OCI-LY7 (cell line): ENCODE measurements around the gene MAPK14. TPM values are rescaled to one million over a fixed set of nuclear protein-coding genes. Genes with fewer than 3 reads are reported as not detected.

ENCODE experiments used
- BruUV-seq: library from RNA; stranded (reverse); fragments of 400-500 nt; replicated peaks from 2 replicates; lab custom pipeline; 2021; lab: Mats Ljungman, UMichigan
- CTCF ChIA-PET: fragments of 300-600 bp; sonication (Branson Sonifier 250); formaldehyde crosslinking; loops from one replicate; lab custom pipeline; 2022; ENCODE audit warnings: antibody characterized with exemption; ENCODE audit not compliant: unreplicated experiment; lab: Charles Lee
- POLR2A ChIA-PET: fragments of 300-600 bp; sonication (Branson Sonifier 250); formaldehyde crosslinking; loops from one replicate; lab custom pipeline; 2022; ENCODE audit warnings: antibody characterized with exemption; lab: Charles Lee
- DNase-seq: peaks from one replicate; pipeline ENCODE4 v3.0.0-alpha.2; 2015; ENCODE audit warnings: low spot score
- H2AFZ ChIP-seq: fragments of 200-600 bp; sonication (generic), shearing (Covaris generic); 2 replicates; pipeline ENCODE4 v1.6.1; 2014; ENCODE audit warnings: mild to moderate bottlenecking, antibody characterized with exemption, low read length, moderate library complexity
- H3K27ac ChIP-seq: fragments of 200-600 bp; sonication (generic); 2 replicates; pipeline ENCODE4 v1.5.1; 2014; ENCODE audit warnings: mixed run types, low read depth, mild to moderate bottlenecking, moderate library complexity, low read length, inconsistent platforms; ENCODE audit not compliant: poor library complexity, severe bottlenecking
- H3K36me3 ChIP-seq: fragments of 200-600 bp; sonication (generic); 2 replicates; pipeline ENCODE4 v1.6.1; 2014; ENCODE audit warnings: mild to moderate bottlenecking, antibody characterized with exemption, low read length, moderate library complexity, mixed read lengths; ENCODE audit not compliant: insufficient read depth
- H3K4me1 ChIP-seq: fragments of 200-600 bp; sonication (generic); 2 replicates; pipeline ENCODE4 v1.5.1; 2014; ENCODE audit warnings: mild to moderate bottlenecking, low read length; ENCODE audit not compliant: insufficient read depth, poor library complexity, severe bottlenecking
- H3K4me2 ChIP-seq: fragments of 200-600 bp; sonication (generic); 2 replicates; pipeline ENCODE4 v1.6.1; 2014; ENCODE audit warnings: mild to moderate bottlenecking, low read length
- H3K4me3 ChIP-seq: fragments of 200-600 bp; sonication (generic); 2 replicates; pipeline ENCODE4 v1.5.1; 2014; ENCODE audit warnings: mild to moderate bottlenecking, low read depth, low read length; ENCODE audit not compliant: poor library complexity, severe bottlenecking
- H3K79me2 ChIP-seq: fragments of 200-600 bp; sonication (generic); 2 replicates; pipeline ENCODE4 v1.6.1; 2016; ENCODE audit warnings: low read depth, mild to moderate bottlenecking, low read length, moderate library complexity, mixed read lengths; ENCODE audit not compliant: insufficient read depth
- H3K9me2 ChIP-seq: fragments of 200-600 bp; sonication (generic); 2 replicates; pipeline ENCODE4 v1.6.1; 2016; ENCODE audit warnings: mild to moderate bottlenecking, low read length, mixed read lengths; ENCODE audit not compliant: insufficient read depth
- H3K9me3 ChIP-seq: fragments of 200-600 bp; sonication (generic); 2 replicates; pipeline ENCODE4 v1.6.1; 2014; ENCODE audit warnings: mild to moderate bottlenecking, mixed run types, low read length, mixed read lengths
- H4K20me1 ChIP-seq: fragments of 200-600 bp; sonication (generic); 2 replicates; pipeline ENCODE4 v1.6.1; 2014; ENCODE audit warnings: mild to moderate bottlenecking, antibody characterized with exemption, low read length, moderate library complexity, mixed read lengths; ENCODE audit not compliant: insufficient read depth
- EZH2phosphoT487 ChIP-seq: fragments of 200-600 bp; sonication (generic); IDR thresholded peaks from 2 replicates; pipeline ENCODE4 v1.6.1; 2018; ENCODE audit warnings: low read depth, borderline replicate concordance, mild to moderate bottlenecking, mixed run types, antibody characterized with exemption, low read length, moderate library complexity, mixed read lengths
- intact Hi-C: fragments of 100-400 bp; cut with micrococcal nuclease; formaldehyde crosslinking; loops from one replicate; pipeline ENCODE4 v1.10.0; 2022; ENCODE audit not compliant: unreplicated experiment
- total RNA-seq, 2 experiments: library from RNA; depleted of rRNA in 1 of 2; stranded (reverse); fragments of >200 nt in 1 of 2; shearing (Covaris generic) in 1 of 2; gene quantifications; 2 replicates each; pipeline ENCODE4 v1.2.3, GENCODE V29; 2014 to 2022
- TF ChIP-seq, protein P1 (sequence below): fragments of 200-600 bp; sonication (generic); conservative IDR thresholded peaks from 2 replicates; pipeline ENCODE4 v1.5.1; 2014; ENCODE audit warnings: mild to moderate bottlenecking, antibody characterized with exemption, low read length, moderate library complexity, mixed read lengths

Gene MAPK14
- total RNA-seq, 2 experiments from 2014 or later, result 38.7 to 43.1 TPM

DNA sequence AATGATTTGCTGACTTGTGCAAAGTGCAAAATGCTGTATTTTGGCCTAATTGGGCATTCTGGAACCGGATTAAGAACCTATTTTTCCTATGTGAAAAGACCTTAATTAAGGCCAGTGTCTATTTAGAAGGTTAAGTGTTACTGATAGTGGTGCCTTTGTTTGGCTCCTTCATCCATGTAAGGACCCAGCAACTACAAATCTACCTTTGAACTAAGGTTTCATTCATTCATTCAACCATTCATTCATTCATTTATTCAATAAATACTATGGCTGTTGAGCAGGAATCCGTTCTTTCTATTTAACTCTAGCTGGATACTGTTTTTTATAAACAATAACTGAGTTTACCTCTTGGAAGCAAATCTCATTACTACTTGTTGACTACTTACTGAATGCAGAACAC, 33.6 kb downstream of the MAPK14 start:
- no peak overlapping the region for H3K4me3 ChIP-seq
- H3K27ac ChIP-seq, result no peak overlapping the region
- H3K4me1 ChIP-seq, result no peaks in the 10 kb centered on the region
- no peak overlapping the region for H2AFZ ChIP-seq
- no peaks in the 10 kb centered on the region for H3K9me2 ChIP-seq
- peaks cover 47% of the 10 kb centered on the region; the same call in 1 of the 2 replicates for H3K36me3 ChIP-seq
- ChIA-PET CTCF (no interaction called here), POLR2A (no interaction called here)
- H3K9me3 ChIP-seq, result no peaks in the 10 kb centered on the region
- H4K20me1 ChIP-seq, result no peaks in the 10 kb centered on the region
- TF ChIP-seq, protein P1, sequence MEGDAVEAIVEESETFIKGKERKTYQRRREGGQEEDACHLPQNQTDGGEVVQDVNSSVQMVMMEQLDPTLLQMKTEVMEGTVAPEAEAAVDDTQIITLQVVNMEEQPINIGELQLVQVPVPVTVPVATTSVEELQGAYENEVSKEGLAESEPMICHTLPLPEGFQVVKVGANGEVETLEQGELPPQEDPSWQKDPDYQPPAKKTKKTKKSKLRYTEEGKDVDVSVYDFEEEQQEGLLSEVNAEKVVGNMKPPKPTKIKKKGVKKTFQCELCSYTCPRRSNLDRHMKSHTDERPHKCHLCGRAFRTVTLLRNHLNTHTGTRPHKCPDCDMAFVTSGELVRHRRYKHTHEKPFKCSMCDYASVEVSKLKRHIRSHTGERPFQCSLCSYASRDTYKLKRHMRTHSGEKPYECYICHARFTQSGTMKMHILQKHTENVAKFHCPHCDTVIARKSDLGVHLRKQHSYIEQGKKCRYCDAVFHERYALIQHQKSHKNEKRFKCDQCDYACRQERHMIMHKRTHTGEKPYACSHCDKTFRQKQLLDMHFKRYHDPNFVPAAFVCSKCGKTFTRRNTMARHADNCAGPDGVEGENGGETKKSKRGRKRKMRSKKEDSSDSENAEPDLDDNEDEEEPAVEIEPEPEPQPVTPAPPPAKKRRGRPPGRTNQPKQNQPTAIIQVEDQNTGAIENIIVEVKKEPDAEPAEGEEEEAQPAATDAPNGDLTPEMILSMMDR, result no peak
- TF ChIP-seq EZH2phosphoT487, result no peak
- no peaks in the 10 kb centered on the region for H3K79me2 ChIP-seq
- intact Hi-C loops, result no loop called here
- H3K4me2 ChIP-seq, result no peak overlapping the region
- DNase-seq, result no peak
- no TSS peak for BruUV-seq

DNA sequence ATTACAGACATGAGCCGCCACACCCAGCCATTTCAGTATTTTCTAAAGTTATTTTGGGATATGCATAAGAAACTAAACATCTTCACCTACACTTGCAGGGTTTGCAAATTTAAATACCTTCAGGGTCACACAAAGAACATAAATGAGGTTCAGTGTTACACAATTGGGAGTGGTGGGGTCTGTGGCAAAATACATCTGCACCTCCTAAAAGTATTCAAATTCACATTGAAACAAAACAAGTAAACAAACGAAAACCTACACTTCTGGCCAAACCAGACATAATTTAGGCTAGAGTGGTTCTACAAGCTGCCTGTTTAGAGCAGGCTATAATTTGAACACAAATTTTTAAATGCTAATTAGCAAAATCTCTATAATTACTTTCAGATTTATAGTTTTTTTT, 34.6 kb downstream of the MAPK14 start:
- no peak for DNase-seq
- BruUV-seq, result no TSS peak
- Histone ChIP-seq H3K4me3 (no peak overlapping the region), H3K27ac (no peak overlapping the region), H2AFZ (no peak overlapping the region), H4K20me1 (no peaks in the 10 kb centered on the region), H3K79me2 (no peaks in the 10 kb centered on the region), H3K4me1 (no peaks in the 10 kb centered on the region), H3K36me3 (peaks cover 40% of the 10 kb centered on the region; the same call in 1 of the 2 replicates), H3K9me3 (no peaks in the 10 kb centered on the region), H3K9me2 (no peaks in the 10 kb centered on the region), H3K4me2 (no peak overlapping the region)
- CTCF ChIA-PET, result no interaction called here
- TF ChIP-seq EZH2phosphoT487, result no peak
- TF ChIP-seq, protein P1, result no peak
- POLR2A ChIA-PET, result interaction anchor here (0.7 kb wide), 2 partner anchors 8 to 74 kb away, joined by 3 read pairs; no protein-coding TSS in a partner anchor
- intact Hi-C loops, result no loop called here

DNA sequence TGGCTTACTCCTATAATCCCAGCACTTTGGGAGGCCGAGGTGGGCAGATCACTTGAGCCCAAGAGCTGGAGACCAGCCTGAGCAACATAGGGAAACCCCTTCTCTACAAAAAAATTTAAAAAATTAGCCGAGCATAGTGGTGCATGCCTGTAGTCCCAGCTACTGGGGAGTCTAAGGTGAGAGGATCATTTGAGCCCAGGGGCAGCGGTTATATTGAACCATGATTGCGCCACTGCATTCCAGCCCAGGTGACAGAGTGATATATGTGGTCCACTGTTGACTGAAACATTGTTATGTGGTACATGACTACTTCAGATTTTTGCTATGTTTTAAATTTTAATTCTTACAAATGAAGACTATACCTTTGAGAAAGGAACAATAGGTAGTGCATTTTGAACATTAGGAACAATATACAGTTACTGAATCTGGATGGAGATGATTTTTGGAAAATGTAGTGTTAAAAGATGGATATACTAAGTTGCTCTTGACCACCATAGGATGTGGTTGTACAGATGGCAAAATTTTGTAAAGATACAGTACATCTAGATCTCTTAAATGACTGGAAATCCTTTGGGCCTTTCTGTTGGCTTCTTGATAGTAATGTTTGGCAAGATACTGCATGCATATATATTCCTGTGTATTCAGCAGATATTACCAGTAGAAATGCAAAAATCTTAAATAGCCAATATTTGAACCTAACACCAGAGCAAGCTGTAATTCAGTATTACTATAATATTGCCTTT, 35.9 kb downstream of the MAPK14 start:
- H3K27ac ChIP-seq, result no peak overlapping the region
- H3K4me3 ChIP-seq, result no peak overlapping the region
- H3K9me2 ChIP-seq, result no peaks in the 10 kb centered on the region
- no peak for DNase-seq
- TF ChIP-seq, protein P1, result no peak
- TF ChIP-seq EZH2phosphoT487, result no peak
- CTCF ChIA-PET, result no interaction called here
- H3K4me1 ChIP-seq, result no peaks in the 10 kb centered on the region
- H4K20me1 ChIP-seq, result no peaks in the 10 kb centered on the region
- H3K9me3 ChIP-seq, result no peaks in the 10 kb centered on the region
- H3K36me3 ChIP-seq, result peaks cover 40% of the 10 kb centered on the region; the same call in 1 of the 2 replicates
- no peak overlapping the region for H2AFZ ChIP-seq
- no TSS peak for BruUV-seq
- no peaks in the 10 kb centered on the region for H3K79me2 ChIP-seq
- POLR2A ChIA-PET, result no interaction called here
- intact Hi-C loops, result no loop called here
- H3K4me2 ChIP-seq, result no peak overlapping the region
